Spleen (tissue), 11 donors: ENCODE measurements around the gene MMP13. TPM values are rescaled to one million over a fixed set of nuclear protein-coding genes. Genes with fewer than 3 reads are reported as not detected.
"Not testable (repeated sequence)": the region's sequence is repeated elsewhere in the genome, so short reads cannot be mapped to it uniquely, and the experiment has no call there.

ENCODE experiments used
- DNase-seq: peaks from one replicate; pipeline ENCODE4 v3.0.0-alpha.2; 2020
- H3K27ac ChIP-seq, 8 donors: fragments of 200-600 bp; sonication (generic) in 7 of 8; 1 replicate in 4 of 8; 2 replicates in 4 of 8; pipeline versions ENCODE4 v1.5.0 to v1.8.0; 2016 to 2021; ENCODE audit warnings: inconsistent platforms in 4 of 8, mild to moderate bottlenecking in 4 of 8, moderate library complexity in 1 of 8
- H3K27me3 ChIP-seq, 7 donors: fragments of 200-600 bp; sonication (generic) in 6 of 7; replicated peaks in 1 of 7; 1 replicate in 4 of 7; 2 replicates in 3 of 7; pipeline versions ENCODE4 v1.5.0 to v1.8.0; 2016 to 2021; ENCODE audit warnings: inconsistent platforms in 3 of 7, mild to moderate bottlenecking in 1 of 7
- H3K36me3 ChIP-seq, 6 donors: fragments of 200-600 bp; sonication (generic) in 5 of 6; 1 replicate in 4 of 6; 2 replicates in 2 of 6; pipeline versions ENCODE4 v1.5.0 to v1.8.0; 2016 to 2021; ENCODE audit warnings: inconsistent platforms in 2 of 6
- H3K4me1 ChIP-seq, 6 donors: fragments of 200-600 bp; sonication (generic) in 5 of 6; 1 replicate in 3 of 6; 2 replicates in 3 of 6; pipeline versions ENCODE4 v1.5.0 to v1.8.0; 2016 to 2021; ENCODE audit warnings: inconsistent platforms in 3 of 6
- H3K4me3 ChIP-seq, 8 donors: fragments of 200-600 bp; sonication (generic) in 7 of 8; 1 replicate in 4 of 8; 2 replicates in 4 of 8; pipeline versions ENCODE4 v1.5.0 to v1.8.0; 2016 to 2021; ENCODE audit warnings: inconsistent platforms in 4 of 8, mild to moderate bottlenecking in 4 of 8, moderate library complexity in 2 of 8
- H3K9me3 ChIP-seq, 8 donors: fragments of 200-600 bp; sonication (generic) in 7 of 8; 1 replicate in 4 of 8; 2 replicates in 4 of 8; pipeline versions ENCODE4 v1.5.0 to v1.8.0; 2016 to 2021; ENCODE audit warnings: inconsistent platforms in 4 of 8
- POLR2A ChIP-seq, 3 donors: fragments of 450-650 bp; IDR thresholded peaks; one replicate each; pipeline ENCODE4 v1.5.1; 2017; ENCODE audit warnings: antibody characterized with exemption in 3 of 3, mild to moderate bottlenecking in 1 of 3
- POLR2AphosphoS5 ChIP-seq, 3 donors: sonication (generic); formaldehyde crosslinking; IDR thresholded peaks; one replicate each; pipeline ENCODE4 v1.5.1; 2017; ENCODE audit warnings: antibody characterized with exemption in 3 of 3
- WGBS, 5 donors: extraction: QIAGEN DNeasy Blood & Tissue Kit in 3 of 5; methylation state at CpG; one replicate each; pipeline versions ENCODE4 v1.1.5 to v1.1.7; 2013 to 2018; 5-methylcytosine and 5-hydroxymethylcytosine counted together
- intact Hi-C: fragments of 100-400 bp; cut with DNase I; formaldehyde crosslinking; loops from one replicate; pipeline ENCODE4 v1.15.0; 2023; ENCODE audit warnings: low total_unique reads
- polyA plus RNA-seq, 3 donors: library from polyadenylated mRNA; stranded (reverse); fragments of 200-250 nt; gene quantifications; one replicate each; pipeline ENCODE4 v1.2.1, GENCODE V29; 2013
- small RNA-seq, 4 donors: library from RNA; depleted of rRNA; stranded (forward); fragments of <200 nt; gene quantifications; one replicate each; pipeline ENCODE3, GENCODE V24; 2016
- total RNA-seq, 7 donors: library from RNA; depleted of rRNA in 3 of 7; stranded (reverse); fragments of >200 nt in 3 of 7; fragmentation: NEBNext Ultra II Directional in 4 of 7; extraction: Animal tissue kit (Norgen Biotek cat#: 25700) in 4 of 7; gene quantifications; one replicate each; pipeline versions ENCODE4 v1.1.0 to v1.2.1, GENCODE V29; 2016 to 2021
- TF ChIP-seq, protein P1 (sequence below), 11 experiments: fragments of 200-600 bp in 7 of 11; fragments of 450-650 bp in 4 of 11; sonication (generic) in 4 of 11; IDR thresholded peaks in 8 of 11; conservative IDR thresholded peaks in 3 of 11; 1 replicate in 7 of 11; 2 replicates in 4 of 11; pipeline versions ENCODE4 v1.4.0 to v1.8.0; 2016 to 2021; ENCODE audit warnings: antibody characterized with exemption in 11 of 11, inconsistent platforms in 4 of 11, mild to moderate bottlenecking in 1 of 11
- donor health status: healthy with polysubstance abuse.
- donor health status: DM: no; HTN: no; CAD: no; lungs with moderate emphysema.
- donor health status: DM: no; HTN: no; CAD: no.
- donor health status: Bipolar disorder and iron deficiency.
- donor health status: healthy.
- donor health status: DM: no; HTN: no; CAD: no.
- donor health status: DM: yes; HTN: yes; CAD: no.

MMP13 gene
- total and polyA plus RNA-seq, 10 donors: not detected

DNA sequence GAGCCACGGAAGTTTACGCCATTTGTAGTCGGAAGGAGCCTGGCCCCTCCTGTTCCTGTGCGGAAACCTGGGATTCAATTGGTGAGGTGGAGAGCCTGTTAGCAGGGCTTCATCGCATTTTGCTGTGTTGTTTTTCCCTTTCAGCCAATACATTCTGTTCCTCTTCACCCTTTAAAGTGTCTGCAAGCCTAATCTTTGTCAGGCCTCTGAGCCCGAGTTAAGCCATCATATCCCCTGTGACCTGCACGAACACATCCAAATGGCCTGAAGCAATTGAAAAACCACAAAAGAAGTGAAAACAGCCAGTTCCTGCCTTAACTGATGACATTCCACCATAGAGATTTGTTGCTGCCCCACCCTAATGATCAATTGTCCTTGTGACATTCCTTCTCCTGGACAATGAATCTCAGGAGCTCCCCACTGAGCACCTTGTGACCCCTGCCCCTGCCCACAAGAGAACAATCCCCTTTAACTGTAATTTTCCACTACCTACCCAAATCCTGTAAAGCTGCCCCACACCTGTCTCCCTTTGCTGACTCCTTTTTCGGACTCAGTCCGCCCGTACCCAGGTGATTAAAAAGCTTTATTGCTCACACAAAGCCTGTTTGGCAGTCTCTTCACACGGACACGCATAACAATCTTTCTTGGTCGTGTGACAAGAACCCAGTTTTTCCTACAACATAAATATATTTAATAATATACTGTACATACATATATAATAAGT, 43.6 kb downstream of the MMP13 start:
- Histone ChIP-seq H3K9me3 (no peaks in the 10 kb centered on the region), H3K27ac (no peak overlapping the region), H3K36me3 (no peaks in the 10 kb centered on the region), H3K27me3 (no peaks in the 10 kb centered on the region), H3K4me1 (no peaks in the 10 kb centered on the region), H3K4me3 (no peak overlapping the region)
- DNase-seq: no peak
- intact Hi-C loops: no loop called here
- 86 to 92% (median 91%) methylated on average over 13 of the region's 13 CpGs for WGBS, 5 donors
- TF ChIP-seq POLR2AphosphoS5 (IDR thresholded peaks at IDR 0.05) (no peak), POLR2A (IDR thresholded peaks at IDR 0.05) (no peak)
- TF ChIP-seq, protein P1, sequence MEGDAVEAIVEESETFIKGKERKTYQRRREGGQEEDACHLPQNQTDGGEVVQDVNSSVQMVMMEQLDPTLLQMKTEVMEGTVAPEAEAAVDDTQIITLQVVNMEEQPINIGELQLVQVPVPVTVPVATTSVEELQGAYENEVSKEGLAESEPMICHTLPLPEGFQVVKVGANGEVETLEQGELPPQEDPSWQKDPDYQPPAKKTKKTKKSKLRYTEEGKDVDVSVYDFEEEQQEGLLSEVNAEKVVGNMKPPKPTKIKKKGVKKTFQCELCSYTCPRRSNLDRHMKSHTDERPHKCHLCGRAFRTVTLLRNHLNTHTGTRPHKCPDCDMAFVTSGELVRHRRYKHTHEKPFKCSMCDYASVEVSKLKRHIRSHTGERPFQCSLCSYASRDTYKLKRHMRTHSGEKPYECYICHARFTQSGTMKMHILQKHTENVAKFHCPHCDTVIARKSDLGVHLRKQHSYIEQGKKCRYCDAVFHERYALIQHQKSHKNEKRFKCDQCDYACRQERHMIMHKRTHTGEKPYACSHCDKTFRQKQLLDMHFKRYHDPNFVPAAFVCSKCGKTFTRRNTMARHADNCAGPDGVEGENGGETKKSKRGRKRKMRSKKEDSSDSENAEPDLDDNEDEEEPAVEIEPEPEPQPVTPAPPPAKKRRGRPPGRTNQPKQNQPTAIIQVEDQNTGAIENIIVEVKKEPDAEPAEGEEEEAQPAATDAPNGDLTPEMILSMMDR (IDR thresholded peaks at IDR 0.05 in 8 of 11, conservative IDR thresholded peaks at IDR 0.05 in 3 of 11): no peak

DNA sequence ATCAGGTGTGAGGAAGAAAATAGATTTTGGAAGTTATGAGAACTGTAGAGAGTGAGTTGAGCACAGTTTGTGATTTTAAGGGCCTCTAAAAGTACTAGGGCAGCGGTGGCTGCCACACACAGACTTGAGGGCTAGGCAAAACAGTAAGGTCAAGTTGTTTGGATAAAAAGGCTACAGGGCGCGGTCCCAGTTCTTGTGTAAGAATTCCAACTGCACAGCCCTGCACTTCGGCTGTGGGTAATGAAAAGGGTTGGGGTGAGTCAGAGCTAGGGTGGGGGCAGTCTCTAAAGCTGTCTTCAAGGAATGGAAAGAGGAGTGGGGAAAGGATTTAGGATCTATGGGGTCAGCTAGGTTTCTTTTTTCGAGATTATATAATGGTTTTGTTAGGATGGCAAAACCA, 49.7 kb downstream of the MMP13 start:
- intact Hi-C loops: not testable (repeated sequence)

DNA sequence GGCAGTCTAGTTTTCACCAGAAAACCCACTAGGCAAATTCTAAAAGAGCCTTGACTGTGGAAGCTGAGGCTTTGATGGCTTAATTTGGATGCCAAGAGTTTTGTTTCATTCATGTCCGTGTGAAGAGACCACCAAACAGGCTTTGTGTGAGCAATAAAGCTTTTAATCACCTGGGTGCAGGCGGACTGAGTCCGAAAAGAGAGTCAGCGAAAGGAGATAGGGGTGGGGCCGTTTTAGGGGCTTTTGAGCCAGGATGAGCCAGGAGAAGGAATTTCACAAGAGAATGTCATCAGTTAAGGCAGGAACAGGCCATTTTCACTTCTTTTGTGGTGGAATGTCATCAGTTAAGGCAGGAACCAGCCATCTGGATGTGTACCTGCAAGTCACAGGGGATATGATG, 51.6 kb downstream of the MMP13 start:
- 77 to 86% (median 83%) methylated on average over 5 of the region's 5 CpGs for WGBS, 5 donors
- H3K9me3 ChIP-seq, H3K27me3 ChIP-seq, H3K36me3 ChIP-seq, H3K4me1 ChIP-seq, H3K4me3 ChIP-seq, DNase-seq, intact Hi-C loops, H3K27ac ChIP-seq: not testable (repeated sequence)

More for the DNA sequence above, 49.7 kb downstream of the MMP13 start:
- not testable (repeated sequence) for H3K27ac ChIP-seq, DNase-seq, H3K4me1 ChIP-seq, H3K4me3 ChIP-seq, H3K9me3 ChIP-seq, H3K36me3 ChIP-seq, H3K27me3 ChIP-seq
- 81 to 98% (median 89%) methylated on average over 5 of the region's 5 CpGs for WGBS, 5 donors

DNA sequence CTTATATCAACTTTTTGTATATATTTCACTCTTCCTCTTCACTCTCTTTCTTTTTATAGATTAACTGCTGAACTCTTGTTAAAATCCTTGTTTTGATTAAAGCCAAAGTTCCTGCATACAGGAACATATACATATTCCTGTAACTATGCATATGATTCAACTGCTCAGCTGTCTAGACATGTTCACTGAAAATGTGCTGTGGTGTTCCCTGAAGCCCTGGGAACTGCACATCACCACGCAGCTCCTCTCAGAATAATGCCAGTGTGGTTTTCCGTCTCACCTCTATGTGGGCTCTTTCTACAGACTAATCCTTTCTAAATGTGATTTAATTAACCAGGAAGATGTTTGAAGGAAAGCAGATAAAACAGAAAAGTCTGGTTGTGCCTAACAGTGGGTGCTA, 55.2 kb downstream of the MMP13 start:
- Histone ChIP-seq H3K9me3 (peaks cover 0 to 9% (median 0%) of the 10 kb centered on the region in 8 donors), H3K4me1 (no peaks in the 10 kb centered on the region), H3K27me3 (no peaks in the 10 kb centered on the region), H3K36me3 (no peaks in the 10 kb centered on the region), H3K27ac (no peak overlapping the region), H3K4me3 (no peak overlapping the region)
- intact Hi-C loops: no loop called here
- DNase-seq: no peak
- TF ChIP-seq POLR2AphosphoS5 (IDR thresholded peaks at IDR 0.05): no peak
- TF ChIP-seq POLR2A (IDR thresholded peaks at IDR 0.05): no peak
- TF ChIP-seq, protein P1 (IDR thresholded peaks at IDR 0.05 in 8 of 11, conservative IDR thresholded peaks at IDR 0.05 in 3 of 11): no peak
- WGBS, 5 donors: 79 to 94% (median 86%) methylated on average over 2 of the region's 2 CpGs

Small RNA genes lying within 50 kb of the gene (small RNA-seq; reads per million reads assigned to genes)
- 0 reads per million in 4 donors for gene RNU7-159P

Other genes with a start within 250 kb of the MMP13 start
- under 1 TPM in 1 of 7 donors, not detected in 6; 0.23 TPM for gene MMP27, start 250.0 kb downstream of the MMP13 start, total RNA-seq
- gene MMP27, start 250.0 kb downstream of the MMP13 start, polyA plus RNA-seq: not detected
- 100 to 1,000 TPM in 1 of 7 donors, 10 to 100 TPM in 5, 1 to 10 TPM in 1; 2.2 to 120 (median 25.4) TPM for gene MMP8, start 230.8 kb downstream of the MMP13 start, total RNA-seq
- 10 to 100 TPM in 1 of 3 donors, 1 to 10 TPM in 1, under 1 TPM in 1; 0.87 to 10.2 (median 7.5) TPM for gene MMP8, start 230.8 kb downstream of the MMP13 start, polyA plus RNA-seq
- gene MMP10, start 175.1 kb downstream of the MMP13 start, total RNA-seq: under 1 TPM in 3 of 7 donors, not detected in 4; 0.50 to 0.79 (median 0.70) TPM
- under 1 TPM in 2 of 3 donors, not detected in 1; 0.06 to 0.07 TPM for gene MMP10, start 175.1 kb downstream of the MMP13 start, polyA plus RNA-seq
- 1 to 10 TPM; 1.2 to 8.8 (median 2.3) TPM for gene MMP1, start 157.6 kb downstream of the MMP13 start, total RNA-seq
- 1 to 10 TPM in 2 of 3 donors, under 1 TPM in 1; 1.00 to 4.0 (median 2.4) TPM for gene MMP1, start 157.6 kb downstream of the MMP13 start, polyA plus RNA-seq
- gene MMP3, start 112.1 kb downstream of the MMP13 start, total RNA-seq: not detected
- gene MMP3, start 112.1 kb downstream of the MMP13 start, polyA plus RNA-seq: not detected
- 10 to 100 TPM in 1 of 7 donors, 1 to 10 TPM in 6; 1.7 to 64.9 (median 4.8) TPM for gene MMP12, start 80.8 kb downstream of the MMP13 start, total RNA-seq
- 1 to 10 TPM in 2 of 3 donors, under 1 TPM in 1; 0.52 to 8.1 (median 1.7) TPM for gene MMP12, start 80.8 kb downstream of the MMP13 start, polyA plus RNA-seq
- 10 to 100 TPM; 17.3 to 33.0 (median 20.9) TPM for gene DCUN1D5, start 136.4 kb upstream of the MMP13 start, total RNA-seq
- 10 to 100 TPM; 12.3 to 17.8 (median 17.6) TPM for gene DCUN1D5, start 136.4 kb upstream of the MMP13 start, polyA plus RNA-seq
- 10 to 100 TPM in 6 of 7 donors, 1 to 10 TPM in 1; 9.7 to 18.3 (median 10.9) TPM for gene DYNC2H1, start 153.7 kb upstream of the MMP13 start, total RNA-seq
- gene DYNC2H1, start 153.7 kb upstream of the MMP13 start, polyA plus RNA-seq: 1 to 10 TPM; 3.1 to 3.7 (median 3.3) TPM